Myocyte (in vitro differentiated cells): ENCODE results near the gene INAFM2. TPM values are rescaled to one million over a fixed set of nuclear protein-coding genes. Genes with fewer than 3 reads are reported as not detected.

Source experiments
- DNase-seq: peaks from one replicate; pipeline ENCODE4 v3.0.0-alpha.2; 2012; ENCODE audit warnings: low read depth
- total RNA-seq: library from RNA; depleted of rRNA; stranded (reverse); fragments of >200 nt; gene quantifications from 2 replicates; pipeline ENCODE4 v1.2.3, GENCODE V29; 2014

INAFM2 gene
- total RNA-seq, 1 donor from 2014 or later = 40.5 TPM

DNA sequence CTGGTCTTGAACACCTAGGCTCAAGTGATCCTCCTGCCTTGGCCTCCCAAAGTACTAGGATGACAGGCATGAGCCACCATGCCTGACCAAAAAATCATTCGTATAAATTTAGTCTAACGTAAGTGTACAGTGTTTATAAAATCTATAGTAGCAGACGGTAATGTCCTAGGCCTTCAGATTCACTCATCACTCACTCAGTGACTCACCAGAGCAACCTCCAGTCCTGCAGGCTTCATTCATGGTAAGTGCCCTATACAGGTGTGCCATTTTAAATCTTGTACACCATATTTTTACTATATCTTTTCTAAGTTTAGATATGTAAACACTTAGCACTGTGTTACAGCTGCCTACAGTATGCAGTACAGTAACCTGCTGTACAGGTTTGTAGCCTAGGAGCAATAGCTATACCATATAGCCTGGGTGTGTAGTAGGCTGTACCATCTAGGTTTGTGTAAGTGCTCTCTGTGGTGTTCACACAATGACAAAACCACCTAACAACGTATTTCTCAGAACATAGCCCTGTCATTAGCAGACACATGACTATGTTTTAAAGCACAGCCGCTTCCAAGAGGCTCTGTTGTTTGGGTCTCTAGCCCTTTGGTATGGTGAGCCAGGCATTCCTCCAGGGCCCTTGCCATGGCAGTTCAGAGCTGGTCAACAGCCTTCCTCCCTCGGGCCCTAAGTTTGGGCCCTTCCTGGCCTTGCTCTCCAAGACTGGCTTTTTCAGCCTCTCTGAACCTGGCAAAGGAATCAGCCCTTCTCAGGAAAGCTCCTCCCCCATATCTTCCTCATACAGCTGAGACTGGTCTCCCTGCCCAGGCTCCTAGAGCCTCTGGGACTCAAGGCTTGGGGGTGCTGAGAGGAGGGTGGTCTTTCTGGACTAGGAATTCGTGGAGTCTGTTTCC, 19.2 kb downstream of the INAFM2 start:
- no peak for DNase-seq

- no peak for DNase-seq
These were observed 20.0 kb downstream of the INAFM2 start for GRCh38 chr15:40343512-40343911.

GRCh38 chr15:40344217-40344616, 20.7 kb downstream of the INAFM2 start:
- no peak for DNase-seq

GRCh38 chr15:40344631-40345120, 21.2 kb downstream of the INAFM2 start:
- DNase-seq = peak; percentile 70

- no peak for DNase-seq
These were observed 21.9 kb downstream of the INAFM2 start for GRCh38 chr15:40345225-40345866.

DNA sequence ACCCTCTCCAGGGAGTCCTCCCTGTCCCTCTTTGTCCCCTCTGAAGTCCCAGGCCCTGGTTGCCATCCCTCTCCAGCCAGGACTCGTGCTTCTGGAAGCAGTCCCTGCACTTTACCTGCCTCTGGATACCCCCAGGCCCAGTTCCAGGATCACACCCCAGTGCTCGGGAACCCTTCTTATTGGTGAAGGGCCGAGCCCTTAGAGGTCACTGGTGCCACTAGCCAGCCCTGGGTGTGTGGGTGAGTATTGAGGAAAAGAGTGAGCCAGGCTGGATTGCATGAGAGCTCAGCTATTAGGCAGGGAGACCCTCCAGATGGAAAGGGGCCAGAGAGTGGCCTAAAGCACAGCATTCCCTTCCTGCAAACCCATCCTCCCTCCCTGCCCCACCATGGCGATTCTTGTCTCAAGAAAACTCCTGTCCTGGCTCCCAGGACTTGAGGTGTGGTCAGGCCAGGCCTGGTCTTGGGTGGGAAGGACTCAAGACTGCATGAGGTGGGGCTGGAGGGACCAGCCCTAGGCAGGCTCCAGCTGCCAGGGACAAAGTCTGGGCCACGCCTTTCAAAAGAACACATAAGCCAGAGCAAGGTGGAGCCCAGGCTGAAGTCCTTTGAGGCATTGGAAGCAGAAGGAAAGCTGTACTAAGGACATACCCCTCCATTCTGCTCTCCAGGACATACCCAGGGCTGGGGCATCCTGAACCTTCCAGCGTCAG, 22.5 kb downstream of the INAFM2 start:
- no peak for DNase-seq

DNA sequence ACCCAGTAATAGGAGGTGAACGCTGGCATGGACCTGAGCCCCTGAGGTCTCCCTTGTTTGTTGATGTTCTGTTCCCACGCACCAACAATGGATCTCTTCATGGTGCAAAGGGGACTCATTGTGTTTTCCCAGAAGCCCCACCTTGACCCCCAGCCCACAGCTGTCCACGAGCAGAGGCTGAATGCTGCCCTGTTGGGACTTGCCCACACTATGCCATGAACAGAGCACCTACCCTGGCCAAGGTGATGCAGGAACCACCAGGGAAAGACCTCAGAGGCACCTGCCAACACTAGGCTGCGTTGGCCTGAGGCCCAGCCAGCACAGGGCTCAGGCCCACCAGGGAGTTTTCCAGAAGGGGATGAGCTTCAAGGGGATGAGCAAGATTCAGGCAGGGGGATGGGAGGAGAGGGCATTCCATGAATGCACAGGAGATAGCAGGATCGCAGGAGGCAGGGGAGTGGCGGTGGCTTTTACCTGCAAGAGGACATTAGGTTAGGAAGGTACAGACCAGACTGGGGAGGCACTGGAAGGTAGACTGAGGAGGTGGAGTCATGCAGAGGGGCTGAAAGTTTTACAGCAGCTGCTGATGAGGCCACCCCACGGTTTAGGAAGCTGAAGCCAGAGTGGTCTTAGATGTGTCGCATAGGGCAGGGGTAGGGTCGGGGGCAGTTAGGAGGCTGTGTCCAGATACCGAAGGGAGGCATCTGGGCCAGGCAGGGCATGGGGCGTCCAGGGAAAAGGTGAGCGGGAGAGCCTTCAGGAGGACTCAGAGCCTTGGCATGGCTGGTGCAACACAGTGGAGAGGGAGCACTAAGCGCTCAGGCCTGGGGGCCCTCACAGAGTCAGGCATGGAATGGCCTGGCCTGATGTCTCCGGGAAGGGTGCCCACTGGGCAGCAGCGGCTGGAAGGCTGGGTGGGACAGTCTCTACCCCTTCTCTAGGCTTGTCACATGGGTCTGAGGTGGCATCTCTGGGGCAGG, 23.4 kb downstream of the INAFM2 start:
- DNase-seq = no peak

- DNase-seq = no peak
These were observed 24.3 kb downstream of the INAFM2 start for GRCh38 chr15:40347559-40348473.

DNA sequence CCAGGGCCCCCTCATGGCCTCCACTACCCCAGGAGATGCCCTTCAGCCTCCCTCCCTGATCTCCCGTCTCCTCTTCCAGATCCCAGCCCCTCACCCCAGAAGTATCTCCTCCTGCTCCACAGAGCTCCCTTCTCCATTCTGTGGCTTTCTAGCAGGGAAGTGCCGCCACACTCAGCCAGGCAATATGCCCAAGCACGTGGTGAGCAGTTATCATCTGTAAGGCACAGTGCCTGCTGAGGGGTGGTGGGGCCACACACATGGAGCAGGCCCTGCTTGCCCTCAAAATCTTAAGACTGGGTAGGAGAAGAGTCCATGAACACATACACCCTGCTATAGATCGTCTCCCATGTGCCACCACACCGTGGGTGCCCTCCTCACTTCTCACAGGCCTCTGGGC, 25.0 kb downstream of the INAFM2 start:
- DNase-seq = no peak

GRCh38 chr15:40349163-40349562, 25.7 kb downstream of the INAFM2 start:
- no peak for DNase-seq

DNA sequence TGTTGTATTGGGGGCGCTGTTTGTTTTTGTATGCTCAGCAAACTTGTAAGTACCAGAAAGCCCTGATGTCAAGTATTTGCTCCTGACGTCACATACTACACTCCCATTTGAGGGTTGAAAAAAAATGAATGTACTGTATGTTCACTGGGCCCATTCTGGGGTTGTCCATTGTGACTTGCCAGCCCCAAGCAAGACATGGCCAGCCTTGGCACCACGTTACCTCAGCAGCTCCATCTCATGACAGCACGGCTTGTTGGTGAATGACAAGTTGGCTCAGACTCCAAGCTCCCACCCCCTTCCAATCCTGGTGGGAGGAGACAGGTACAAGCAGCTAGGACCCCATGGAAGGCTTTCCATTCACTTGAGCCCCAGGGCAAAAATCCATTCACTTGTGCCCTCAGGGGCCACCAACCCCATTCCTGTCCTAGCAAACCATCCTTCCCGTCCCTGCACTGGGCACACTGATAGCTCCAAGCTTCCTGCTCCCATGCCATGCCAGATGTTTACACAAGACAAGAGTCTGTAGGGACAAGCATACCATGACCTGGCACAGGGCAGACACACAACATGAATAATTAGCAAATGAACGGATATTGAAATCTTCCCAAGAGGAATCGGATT, 28.9 kb downstream of the INAFM2 start:
- DNase-seq = no peak

DNA sequence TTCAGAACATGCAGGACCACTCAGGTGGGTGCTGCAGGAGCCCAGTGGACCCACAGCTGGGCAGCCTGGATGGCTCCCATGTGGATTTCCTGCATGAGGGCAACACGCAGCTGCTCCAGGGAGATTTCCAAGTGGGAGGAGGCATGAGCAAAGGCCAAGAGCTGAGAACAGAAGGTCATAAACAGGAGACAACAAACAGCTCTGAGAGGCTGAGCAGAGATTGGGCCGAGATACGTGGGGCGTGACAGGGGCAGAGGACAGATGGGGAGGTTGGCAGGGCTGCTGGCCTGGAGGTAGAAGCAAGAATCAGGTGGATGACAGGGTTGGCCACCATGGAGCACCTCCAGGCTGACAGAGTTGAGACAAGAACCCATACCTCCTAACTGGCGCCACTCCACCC, 30.2 kb downstream of the INAFM2 start:
- DNase-seq = no peak

DNA sequence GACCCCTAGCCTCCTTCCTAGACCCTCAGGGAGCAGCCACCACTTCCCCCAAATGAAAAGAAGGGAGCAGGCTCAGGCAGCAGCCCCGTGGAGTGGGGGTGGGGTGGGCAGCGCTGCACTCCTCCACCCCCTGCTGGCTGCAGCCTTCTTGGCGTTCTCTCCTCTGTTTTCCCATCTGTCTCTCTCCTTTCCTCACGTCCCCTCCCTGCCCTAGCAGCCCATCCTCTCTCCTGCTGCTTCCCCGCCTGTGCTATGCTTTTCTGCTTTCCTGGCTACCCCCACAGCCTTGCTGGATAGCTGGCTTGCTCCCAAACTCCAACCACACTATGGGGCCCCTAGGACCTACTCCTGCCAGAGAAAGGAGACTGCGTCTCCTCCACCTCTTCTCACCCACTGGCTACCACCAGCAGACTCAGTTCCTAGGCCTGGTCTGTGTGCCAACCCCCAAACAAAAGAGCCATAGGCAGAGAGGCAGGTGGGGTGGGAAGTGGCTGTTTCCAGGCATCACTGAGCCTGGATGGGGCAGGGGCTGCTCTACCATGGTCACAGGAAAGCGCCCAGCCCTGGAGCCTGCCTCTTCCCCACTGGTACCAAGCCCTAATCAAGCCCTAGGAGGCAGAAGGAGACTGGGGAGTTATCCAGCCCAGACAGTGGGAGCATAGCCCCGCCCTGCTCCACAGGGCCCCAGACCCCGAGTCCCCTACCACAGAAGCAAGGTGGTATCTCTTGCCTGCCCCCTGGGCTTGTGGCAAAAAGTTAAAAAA, 31.1 kb downstream of the INAFM2 start:
- no peak for DNase-seq

- no peak for DNase-seq
These were observed 32.6 kb downstream of the INAFM2 start for GRCh38 chr15:40355976-40356585.

DNA sequence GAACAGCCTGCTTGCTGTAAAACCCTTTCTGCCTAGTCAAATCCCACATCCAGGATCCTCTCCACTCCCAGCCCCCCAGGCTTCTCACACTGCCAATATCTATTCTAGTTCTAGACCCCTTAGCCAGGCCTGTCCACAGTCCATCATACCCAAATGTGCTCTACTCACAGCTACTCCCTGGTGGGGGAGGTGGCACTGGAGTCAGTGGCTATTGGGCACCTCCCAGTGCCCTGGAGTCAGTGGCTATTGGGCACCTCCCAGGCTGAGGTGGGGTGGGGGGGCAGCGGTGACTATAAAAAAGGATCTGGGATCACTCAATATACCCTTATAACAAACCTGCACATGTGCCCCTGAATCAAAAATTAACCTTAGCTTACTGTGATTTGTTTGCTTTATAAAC, 33.8 kb downstream of the INAFM2 start:
- no peak for DNase-seq

DNA sequence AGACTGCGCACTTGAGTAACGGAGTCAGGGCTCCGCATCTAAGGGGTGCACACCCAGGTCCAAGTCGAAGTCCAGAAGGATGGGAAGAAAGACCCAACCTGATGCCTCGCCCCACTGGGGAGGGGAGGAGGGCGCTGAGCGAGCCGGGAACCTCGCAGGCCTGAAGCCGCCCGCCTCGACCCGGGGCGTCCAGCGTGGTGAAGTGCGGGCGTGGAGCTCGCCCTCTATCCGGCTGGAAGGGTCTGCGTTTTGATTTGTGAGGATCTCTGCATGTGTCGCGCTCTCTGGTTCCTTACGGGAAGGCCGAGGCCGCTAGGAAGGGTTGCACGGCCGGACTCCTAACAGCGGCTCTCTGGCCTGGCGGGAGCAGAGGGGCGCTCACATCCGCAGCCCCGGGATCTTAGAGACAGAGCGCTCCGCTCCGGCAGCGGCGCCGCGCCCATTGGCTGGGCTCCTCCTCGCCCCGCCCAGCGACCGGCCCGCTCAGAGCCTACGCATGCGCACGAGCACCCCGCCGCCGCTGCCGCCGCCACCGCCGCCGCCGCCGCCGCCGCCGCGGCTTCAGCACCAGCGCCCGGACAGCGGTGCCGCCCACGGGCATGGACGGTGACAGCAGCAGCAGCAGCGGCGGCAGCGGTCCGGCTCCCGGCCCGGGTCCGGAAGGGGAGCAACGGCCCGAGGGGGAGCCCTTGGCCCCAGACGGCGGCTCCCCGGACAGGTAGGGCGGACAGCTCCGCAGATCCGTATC, 34.4 kb downstream of the INAFM2 start, which contains the start of gene DISP2:
DISP2 (plus strand) TSS at position 497 of the 748 bp plus-strand sequence; CDS start at position 600, 103 bp downstream.
- peak; percentile 83 for DNase-seq
